Bronchus fibroblast of lung (primary cell): ENCODE measurements around the gene LMF2. TPM values are rescaled to one million over a fixed set of nuclear protein-coding genes. Genes with fewer than 3 reads are reported as not detected.

Source experiments
- total RNA-seq: library from RNA; depleted of rRNA; stranded (reverse); fragments of >200 nt; gene quantifications from 2 replicates; pipeline ENCODE4 v1.2.3, GENCODE V29; 2015

The LMF2 gene
- 86.4 and 92.3 TPM in 2 replicates for total RNA-seq

DNA sequence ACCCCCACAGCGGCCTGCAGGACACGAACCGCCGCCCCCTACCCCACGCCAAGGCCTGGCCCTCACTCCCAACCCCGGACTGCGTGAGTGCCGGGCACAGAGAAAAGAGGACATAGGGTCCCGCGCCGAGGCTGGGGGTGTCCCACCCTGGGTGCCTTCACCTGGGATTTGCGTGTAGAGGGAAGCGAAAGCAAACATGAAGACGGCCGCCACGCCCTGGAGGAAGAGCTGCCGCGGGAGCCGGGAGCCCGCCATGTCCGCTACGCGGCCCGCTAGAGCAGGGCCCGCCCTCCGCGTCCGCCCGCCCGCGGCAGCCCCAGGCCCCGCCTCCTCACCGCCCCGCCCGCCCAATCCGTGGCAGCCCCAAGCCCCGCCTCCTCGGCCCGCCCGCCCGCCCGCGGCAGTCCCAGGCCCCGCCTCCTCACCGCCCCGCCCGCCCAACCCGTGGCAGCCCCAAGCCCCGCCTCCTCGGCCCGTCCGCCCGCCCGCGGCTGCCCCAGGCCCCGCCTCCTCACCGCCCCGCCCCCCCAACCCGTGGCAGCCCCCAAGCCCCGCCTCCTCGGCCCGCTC is at the start of gene LMF2:
Gene LMF2 (minus strand): TSS at position 282 of the 570 bp plus-strand sequence. CDS start 27 bp downstream, at position 255.

DNA sequence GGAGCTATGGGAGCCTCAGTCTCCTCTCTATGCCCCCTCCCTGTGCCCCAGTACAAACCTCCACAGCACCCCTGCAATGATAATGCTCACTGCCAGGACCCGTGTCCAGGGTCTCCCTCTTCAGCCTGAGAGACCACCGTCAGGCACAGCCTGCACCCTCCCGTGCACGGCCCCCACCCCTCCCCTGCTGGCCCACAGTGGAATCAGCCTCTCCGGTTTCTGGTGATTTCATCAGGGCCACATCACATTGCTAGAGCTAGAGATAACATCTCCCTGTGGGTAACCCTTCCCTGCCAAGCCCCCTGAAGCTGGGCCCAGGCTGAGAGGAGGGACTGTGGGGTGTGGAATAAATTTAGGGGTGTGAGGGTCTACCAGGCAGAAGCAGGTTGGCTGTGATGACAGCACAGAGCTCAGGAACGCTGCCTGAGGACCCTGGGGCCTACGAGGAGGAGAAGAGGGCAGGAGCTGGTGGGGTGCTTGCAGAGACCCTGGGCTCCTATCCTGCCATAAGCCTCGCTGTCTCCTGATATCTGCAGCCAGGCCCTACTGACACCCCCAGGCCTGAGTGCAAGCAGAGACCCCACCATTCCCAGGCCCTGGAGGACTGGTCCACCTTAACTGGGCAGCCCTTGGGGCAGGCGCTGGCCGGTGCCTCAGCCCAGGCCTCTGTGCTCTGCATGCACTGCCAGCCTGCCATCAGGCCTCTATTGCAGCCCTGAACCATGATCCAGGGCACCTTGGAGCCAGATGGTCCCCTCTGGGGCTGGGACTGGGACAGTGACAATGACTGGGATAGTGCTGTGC is 38.2 kb upstream of the LMF2 start, which contains the start of gene KLHDC7B:
Gene KLHDC7B (plus strand): TSS at position 378 of the 804 bp plus-strand sequence. CDS start 345 bp downstream, at position 723.

GRCh38 chr22:50529897-50530579 is 22.5 kb upstream of the LMF2 start, which contains the start of gene TYMP:
Gene TYMP (minus strand): TSS chr22:50530012. CDS start chr22:50529709, 303 bp downstream.

DNA sequence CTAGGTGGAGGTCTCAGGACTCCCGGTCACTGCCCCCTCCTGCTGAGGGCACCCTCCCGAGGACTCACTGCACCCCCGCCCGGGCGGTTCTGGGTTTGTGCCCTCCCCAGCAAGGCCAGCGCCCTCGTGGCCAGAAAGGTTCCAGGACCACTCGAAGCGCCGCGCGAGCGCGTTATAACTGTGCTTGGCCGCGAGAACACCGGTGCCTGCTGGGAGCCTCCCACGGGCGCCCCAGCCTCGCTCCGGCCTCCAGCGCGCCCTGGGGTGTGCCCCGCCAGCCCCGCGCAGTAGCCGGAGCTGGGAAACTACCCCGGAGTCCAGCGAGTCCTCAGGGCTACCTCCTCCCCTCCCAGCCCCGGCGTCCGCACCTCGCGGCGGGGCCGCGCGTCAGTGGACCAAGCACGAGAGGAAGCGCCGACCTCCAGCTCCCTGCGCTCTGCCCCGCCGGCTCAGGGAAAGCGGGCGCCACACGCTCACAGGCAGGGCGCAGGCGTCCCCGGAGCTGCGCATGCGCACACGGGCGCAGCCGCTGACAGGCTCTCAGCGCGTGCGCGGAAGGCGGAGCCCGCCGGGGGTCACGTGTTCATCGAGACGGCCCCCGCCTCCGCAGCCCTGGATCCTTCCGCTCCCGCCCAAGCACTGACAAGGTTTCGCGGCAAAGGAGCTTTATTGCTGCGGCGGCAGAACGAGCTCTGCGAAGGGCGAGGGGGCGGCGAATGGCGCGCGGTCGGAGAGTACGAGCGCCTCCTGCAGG is 17.8 kb upstream of the LMF2 start, which contains the start of gene SCO2:
Gene SCO2 (minus strand): TSS at position 495 of the 754 bp plus-strand sequence. CDS start 1,187 bp downstream, outside the sequence.

DNA sequence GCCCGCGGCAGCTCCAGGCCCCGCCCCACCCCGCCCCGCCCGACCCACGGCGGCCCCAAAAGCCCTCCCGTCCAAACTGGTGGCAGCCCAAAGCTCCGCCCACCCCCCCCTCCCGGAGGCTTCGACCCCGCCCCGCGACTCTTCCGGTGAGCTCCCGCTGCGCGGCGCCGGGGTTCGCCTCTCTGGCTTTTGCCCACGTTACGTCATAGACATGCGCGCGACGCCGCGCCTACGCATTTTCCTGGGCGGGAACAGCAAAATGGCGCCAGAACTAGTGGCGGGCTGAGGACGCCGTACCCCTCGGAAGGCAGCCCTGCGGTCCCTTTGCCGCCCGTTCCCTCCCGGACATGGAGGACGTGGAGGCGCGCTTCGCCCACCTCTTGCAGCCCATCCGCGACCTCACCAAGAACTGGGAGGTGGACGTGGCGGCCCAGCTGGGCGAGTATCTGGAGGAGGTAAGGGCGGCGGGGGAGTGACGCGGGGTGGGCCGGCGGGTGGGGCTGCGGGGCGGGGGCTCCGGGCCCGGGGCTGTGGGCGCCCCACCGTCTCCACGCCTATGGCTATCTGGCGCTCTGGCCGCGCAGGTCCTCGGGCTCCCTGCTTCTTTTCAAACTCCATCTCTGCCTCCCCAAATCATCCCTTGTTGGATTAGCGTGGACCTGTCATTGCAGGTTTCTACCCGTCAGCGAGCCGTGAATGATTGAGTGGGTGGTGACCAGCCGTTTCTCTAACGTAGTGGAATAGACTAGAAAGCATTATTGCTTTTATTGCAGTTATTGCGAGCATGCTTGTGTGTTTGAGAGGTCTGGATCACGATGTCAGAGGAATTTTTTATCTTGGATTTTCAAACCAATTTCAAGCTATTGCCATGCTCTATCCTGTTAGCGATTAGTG is 736 bp upstream of the LMF2 start, which contains the start of gene NCAPH2:
Gene NCAPH2 (plus strand): TSS at position 234 of the 894 bp plus-strand sequence. CDS start 114 bp downstream, at position 348.

DNA sequence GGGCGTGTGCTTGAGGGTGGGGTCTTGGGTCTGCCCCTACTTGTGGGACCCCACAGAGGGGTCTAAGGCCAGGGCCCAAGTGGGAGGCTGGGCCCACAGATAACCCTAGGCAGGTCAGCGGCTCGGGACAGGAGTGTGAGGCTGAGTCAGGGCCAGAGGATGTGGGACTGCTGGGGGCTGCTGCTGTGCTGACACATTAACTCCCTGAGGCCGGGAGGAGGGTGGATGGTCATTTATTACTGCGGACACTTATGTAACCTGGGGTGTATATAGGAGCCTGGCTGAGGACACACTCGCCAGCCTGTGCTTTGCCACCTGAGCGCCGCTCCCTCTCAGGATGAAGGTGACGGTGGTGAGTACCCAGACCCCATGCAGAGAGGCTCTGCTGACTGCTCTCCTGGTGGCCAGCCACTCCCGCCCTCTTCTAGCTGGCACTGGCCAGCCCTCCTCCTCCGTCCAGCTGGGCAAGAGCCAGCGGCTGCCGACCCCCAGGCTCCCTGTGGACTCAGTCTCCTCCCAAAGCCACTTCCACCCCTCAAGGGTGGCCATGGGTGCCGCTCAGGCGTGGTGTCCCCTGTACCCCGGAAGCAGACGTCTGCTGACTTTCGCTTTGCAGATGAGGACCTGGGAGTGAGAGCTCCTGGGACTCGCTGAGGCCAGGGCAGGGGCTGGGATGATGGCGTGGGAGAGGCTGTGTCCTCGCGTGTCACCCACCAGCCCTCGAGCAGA is 20.8 kb downstream of the LMF2 start, which contains the start of gene MIOX:
Gene MIOX (plus strand): TSS at position 299 of the 729 bp plus-strand sequence. CDS start 39 bp downstream, at position 338.

GRCh38 chr22:50481440-50482106 is 25.9 kb downstream of the LMF2 start, which contains the start of gene ADM2:
Gene ADM2 (plus strand): TSS chr22:50481543. CDS start chr22:50481848, 305 bp downstream.

GRCh38 chr22:50474710-50475651 is 32.5 kb downstream of the LMF2 start, which contains the start of gene SBF1:
Gene SBF1 (minus strand): TSS chr22:50475035. CDS start chr22:50474840, 195 bp downstream.

Other genes with a start within 250 kb of the LMF2 start
- 32.1 and 32.3 TPM in 2 replicates for gene MAPK12, start 246.0 kb downstream of the LMF2 start, total RNA-seq
- 4.4 and 5.5 TPM in 2 replicates for gene MAPK11, start 237.3 kb downstream of the LMF2 start, total RNA-seq
- gene PLXNB2, start 200.1 kb downstream of the LMF2 start, total RNA-seq = 100 and 107 TPM in 2 replicates
- gene DENND6B, start 180.7 kb downstream of the LMF2 start, total RNA-seq = 1.2 and 1.3 TPM in 2 replicates
- 38.1 and 40.5 TPM in 2 replicates for gene PPP6R2, start 164.4 kb downstream of the LMF2 start, total RNA-seq
- gene SBF1, start 32.7 kb downstream of the LMF2 start, total RNA-seq = 52.0 and 54.1 TPM in 2 replicates
- gene ADM2, start 26.2 kb downstream of the LMF2 start, total RNA-seq = 4.7 and 4.8 TPM in 2 replicates
- gene MIOX, start 20.8 kb downstream of the LMF2 start, total RNA-seq = 0.17 TPM in 1 of 2 replicates, not detected in the other
- 71.5 and 77.0 TPM in 2 replicates for gene NCAPH2, start 522 bp upstream of the LMF2 start, total RNA-seq
- 0.30 and 1.8 TPM in 2 replicates for gene SCO2, start 17.9 kb upstream of the LMF2 start, total RNA-seq
- 16.9 and 19.0 TPM in 2 replicates for gene TYMP, start 22.3 kb upstream of the LMF2 start, total RNA-seq
- gene KLHDC7B, start 38.2 kb upstream of the LMF2 start, total RNA-seq = 0.17 TPM in 1 of 2 replicates, not detected in the other
- not detected in 2 replicates for gene SYCE3, start 55.2 kb upstream of the LMF2 start, total RNA-seq
- gene CPT1B, start 70.7 kb upstream of the LMF2 start, total RNA-seq = 0.17 and 1.0 TPM in 2 replicates
- 31.8 and 37.3 TPM in 2 replicates for gene CHKB, start 75.1 kb upstream of the LMF2 start, total RNA-seq
- gene MAPK8IP2, start 93.1 kb upstream of the LMF2 start, total RNA-seq = 0.17 and 0.59 TPM in 2 replicates
- gene ARSA, start 120.5 kb upstream of the LMF2 start, total RNA-seq = 16.6 and 17.4 TPM in 2 replicates
- gene SHANK3, start 165.1 kb upstream of the LMF2 start, total RNA-seq = 0.50 and 0.59 TPM in 2 replicates
- not detected in 2 replicates for gene ACR, start 230.5 kb upstream of the LMF2 start, total RNA-seq